Keratinocyte (primary cell): ENCODE results near the gene ONECUT1. TPM values are rescaled to one million over a fixed set of nuclear protein-coding genes. Genes with fewer than 3 reads are reported as not detected.

Experiments
- DNase-seq: peaks from one replicate; pipeline ENCODE4 v3.0.0-alpha.2; 2011; ENCODE audit warnings: low read depth, missing footprints, low spot score
- FAIRE-seq: peaks from 2 replicates; lab custom pipeline; 2011; peaks lifted over from hg19 to GRCh38; lab: Jason Lieb, UNC
- H2AFZ ChIP-seq: 2 replicates; pipeline ENCODE4 v1.6.0; 2012; ENCODE audit warnings: low read length, control low read depth, inconsistent platforms; ENCODE audit not compliant: control insufficient read depth
- H3K27ac ChIP-seq: 2 replicates; pipeline ENCODE4 v1.5.1; 2011; ENCODE audit warnings: low read length; ENCODE audit not compliant: control insufficient read depth, insufficient read depth
- H3K27me3 ChIP-seq: 3 replicates; pipeline ENCODE4 v1.6.0; 2011; ENCODE audit warnings: low read length; ENCODE audit not compliant: control insufficient read depth, insufficient read depth; ENCODE audit errors: extremely low read depth
- H3K36me3 ChIP-seq, 2 experiments: 2 replicates in 1 of 2; 3 replicates in 1 of 2; pipeline ENCODE4 v1.5.1; 2011; ENCODE audit warnings: low read length in 2 of 2, mild to moderate bottlenecking in 1 of 2; ENCODE audit not compliant: control insufficient read depth in 2 of 2, insufficient read depth in 2 of 2; ENCODE audit errors: extremely low read depth in 1 of 2
- H3K4me1 ChIP-seq: 3 replicates; pipeline ENCODE4 v1.5.1; 2011; ENCODE audit warnings: low read length; ENCODE audit not compliant: control insufficient read depth, insufficient read depth; ENCODE audit errors: extremely low read depth
- H3K4me2 ChIP-seq: 3 replicates; pipeline ENCODE4 v1.6.0; 2011; ENCODE audit warnings: low read depth, low read length; ENCODE audit not compliant: control insufficient read depth, insufficient read depth; ENCODE audit errors: extremely low read depth
- H3K4me3 ChIP-seq, 3 experiments: fragments of 200-600 bp in 1 of 3; sonication (generic) in 1 of 3; 2 replicates in 2 of 3; 3 replicates in 1 of 3; pipeline ENCODE4 v1.5.1; 2011 to 2016; ENCODE audit warnings: low read length in 3 of 3, mild to moderate bottlenecking in 3 of 3, control low read depth in 2 of 3, inconsistent platforms in 1 of 3, low read depth in 1 of 3, mixed read lengths in 1 of 3, mixed run types in 1 of 3, moderate library complexity in 1 of 3; ENCODE audit not compliant: control insufficient read depth in 2 of 3, insufficient read depth in 2 of 3; ENCODE audit errors: extremely low read depth in 1 of 3
- H3K79me2 ChIP-seq: 2 replicates; pipeline ENCODE4 v1.6.0; 2012; ENCODE audit warnings: low read length; ENCODE audit not compliant: control insufficient read depth, insufficient read depth
- H3K9ac ChIP-seq: 3 replicates; pipeline ENCODE4 v1.6.0; 2011; ENCODE audit warnings: low read length; ENCODE audit not compliant: control insufficient read depth, insufficient read depth; ENCODE audit errors: extremely low read depth
- H3K9me1 ChIP-seq: 3 replicates; pipeline ENCODE4 v1.6.0; 2011; ENCODE audit warnings: low read length; ENCODE audit not compliant: control insufficient read depth, insufficient read depth; ENCODE audit errors: extremely low read depth
- H3K9me3 ChIP-seq: 2 replicates; pipeline ENCODE4 v1.5.1; 2012; ENCODE audit warnings: low read depth, low read length; ENCODE audit not compliant: control insufficient read depth
- H4K20me1 ChIP-seq: 3 replicates; pipeline ENCODE4 v1.6.0; 2011; ENCODE audit warnings: low read length; ENCODE audit not compliant: control insufficient read depth, insufficient read depth; ENCODE audit errors: extremely low read depth
- EZH2 ChIP-seq: IDR thresholded peaks from one replicate; pipeline ENCODE4 v1.6.1; 2012; ENCODE audit warnings: inconsistent platforms, mild to moderate bottlenecking, low read length, moderate library complexity
- dilution Hi-C: fragments of 300-500 bp; cut with MboI; formaldehyde crosslinking; loops from one replicate; pipeline ENCODE4 v1.7.0; 2020; ENCODE audit warnings: low sequenced_read_pairs; ENCODE audit not compliant: extremely low pct_ligation_motif_present
- polyA plus RNA-seq, 5 experiments: library from polyadenylated mRNA; depleted of rRNA in 3 of 5; stranded (reverse) in 3 of 5; stranded (forward) in 1 of 5; unstranded in 1 of 5; fragments of >200 nt; gene quantifications; 1 replicate in 1 of 5; 2 replicates in 3 of 5; 3 replicates in 1 of 5; pipeline versions ENCODE4 v1.2.1 to v1.2.3, GENCODE V29; 2011 to 2012; ENCODE audit warnings: missing spikeins in 2 of 5, low read depth in 1 of 5, low replicate concordance in 1 of 5
- TF ChIP-seq, protein P1 (sequence below), 3 experiments: IDR thresholded peaks in 1 of 3; conservative IDR thresholded peaks in 1 of 3; optimal IDR thresholded peaks in 1 of 3; 2 replicates in 2 of 3; 3 replicates in 1 of 3; pipeline versions ENCODE3 to v1.5.1; 2011; ENCODE audit warnings: low read length in 3 of 3, mild to moderate bottlenecking in 3 of 3, moderate library complexity in 2 of 3, control low read depth in 1 of 3, inconsistent platforms in 1 of 3; ENCODE audit not compliant: insufficient read depth in 2 of 3; ENCODE audit errors: extremely low read depth in 1 of 3

ONECUT1 gene
- polyA plus RNA-seq, 1 donor (not counting 4 experiments of a cell fraction or from before 2014, with no cell fraction given): not detected

GRCh38 chr15:52726195-52726594 is 63.9 kb downstream of the ONECUT1 start:
- no peaks in the 10 kb centered on the region for H4K20me1 ChIP-seq
- H3K9me1 ChIP-seq: no peaks in the 10 kb centered on the region
- H3K4me1 ChIP-seq: peaks cover 18% of the 10 kb centered on the region
- DNase-seq: no peak
- no peak overlapping the region for H2AFZ ChIP-seq
- dilution Hi-C loops: no loop called here
- TF ChIP-seq, protein P1, sequence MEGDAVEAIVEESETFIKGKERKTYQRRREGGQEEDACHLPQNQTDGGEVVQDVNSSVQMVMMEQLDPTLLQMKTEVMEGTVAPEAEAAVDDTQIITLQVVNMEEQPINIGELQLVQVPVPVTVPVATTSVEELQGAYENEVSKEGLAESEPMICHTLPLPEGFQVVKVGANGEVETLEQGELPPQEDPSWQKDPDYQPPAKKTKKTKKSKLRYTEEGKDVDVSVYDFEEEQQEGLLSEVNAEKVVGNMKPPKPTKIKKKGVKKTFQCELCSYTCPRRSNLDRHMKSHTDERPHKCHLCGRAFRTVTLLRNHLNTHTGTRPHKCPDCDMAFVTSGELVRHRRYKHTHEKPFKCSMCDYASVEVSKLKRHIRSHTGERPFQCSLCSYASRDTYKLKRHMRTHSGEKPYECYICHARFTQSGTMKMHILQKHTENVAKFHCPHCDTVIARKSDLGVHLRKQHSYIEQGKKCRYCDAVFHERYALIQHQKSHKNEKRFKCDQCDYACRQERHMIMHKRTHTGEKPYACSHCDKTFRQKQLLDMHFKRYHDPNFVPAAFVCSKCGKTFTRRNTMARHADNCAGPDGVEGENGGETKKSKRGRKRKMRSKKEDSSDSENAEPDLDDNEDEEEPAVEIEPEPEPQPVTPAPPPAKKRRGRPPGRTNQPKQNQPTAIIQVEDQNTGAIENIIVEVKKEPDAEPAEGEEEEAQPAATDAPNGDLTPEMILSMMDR (optimal IDR thresholded peaks at IDR 0.05 in 1 of 3, IDR thresholded peaks at IDR 0.05 in 1 of 3, conservative IDR thresholded peaks at IDR 0.05 in 1 of 3; ENCODE audit: extremely low read depth in 1 of 3, insufficient read depth in 2 of 3, low read length in 3 of 3): no peak
- TF ChIP-seq EZH2: no peak
- no peaks in the 10 kb centered on the region for H3K9me3 ChIP-seq
- H3K79me2 ChIP-seq: no peaks in the 10 kb centered on the region
- no peak overlapping the region for H3K4me3 ChIP-seq
- H3K4me2 ChIP-seq: no peak overlapping the region
- no peak overlapping the region for H3K27ac ChIP-seq
- no peak for FAIRE-seq
- H3K36me3 ChIP-seq: no peaks in the 10 kb centered on the region
- H3K27me3 ChIP-seq: no peaks in the 10 kb centered on the region
- no peak overlapping the region for H3K9ac ChIP-seq

DNA sequence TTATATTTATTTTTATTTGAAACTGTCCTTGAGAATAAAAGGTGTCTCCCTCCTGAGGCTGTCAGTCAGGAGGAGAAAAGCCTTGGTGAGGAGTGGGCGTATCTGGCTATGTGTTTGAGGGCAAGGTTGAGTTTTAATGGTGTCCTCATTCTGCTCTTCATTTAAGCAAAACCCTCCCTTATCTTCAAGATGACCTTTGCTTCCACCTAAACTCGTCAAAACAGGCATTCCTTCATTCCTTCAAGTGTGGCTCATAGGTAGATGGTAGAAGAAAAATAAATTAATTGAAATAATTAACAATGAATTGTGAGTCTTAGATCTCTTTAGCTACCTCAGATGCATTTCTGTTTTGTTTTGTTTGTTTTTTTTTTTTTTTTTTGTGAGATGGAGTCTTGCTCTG is 71.6 kb downstream of the ONECUT1 start:
- no peaks in the 10 kb centered on the region for H3K9me1 ChIP-seq
- H3K4me2 ChIP-seq: no peak overlapping the region
- FAIRE-seq (no peak), DNase-seq (no peak)
- dilution Hi-C loops: no loop called here
- no peaks in the 10 kb centered on the region for H3K79me2 ChIP-seq
- no peak overlapping the region for H3K4me3 ChIP-seq
- H2AFZ ChIP-seq: no peak overlapping the region
- no peak overlapping the region for H3K9ac ChIP-seq
- H3K9me3 ChIP-seq: no peaks in the 10 kb centered on the region
- no peaks in the 10 kb centered on the region for H4K20me1 ChIP-seq
- H3K36me3 ChIP-seq: no peaks in the 10 kb centered on the region
- H3K27ac ChIP-seq: no peak overlapping the region
- TF ChIP-seq, protein P1 (optimal IDR thresholded peaks at IDR 0.05 in 1 of 3, IDR thresholded peaks at IDR 0.05 in 1 of 3, conservative IDR thresholded peaks at IDR 0.05 in 1 of 3; ENCODE audit: extremely low read depth in 1 of 3, insufficient read depth in 2 of 3, low read length in 3 of 3): no peak
- TF ChIP-seq EZH2: no peak
- no peaks in the 10 kb centered on the region for H3K27me3 ChIP-seq
- H3K4me1 ChIP-seq: no peaks in the 10 kb centered on the region
